Measurements from ENCODE around the gene MRPL34.
A peak's percentile ranks its signal among the peaks of the same experiment; 100 is the strongest.

Gene MRPL34

DNA sequence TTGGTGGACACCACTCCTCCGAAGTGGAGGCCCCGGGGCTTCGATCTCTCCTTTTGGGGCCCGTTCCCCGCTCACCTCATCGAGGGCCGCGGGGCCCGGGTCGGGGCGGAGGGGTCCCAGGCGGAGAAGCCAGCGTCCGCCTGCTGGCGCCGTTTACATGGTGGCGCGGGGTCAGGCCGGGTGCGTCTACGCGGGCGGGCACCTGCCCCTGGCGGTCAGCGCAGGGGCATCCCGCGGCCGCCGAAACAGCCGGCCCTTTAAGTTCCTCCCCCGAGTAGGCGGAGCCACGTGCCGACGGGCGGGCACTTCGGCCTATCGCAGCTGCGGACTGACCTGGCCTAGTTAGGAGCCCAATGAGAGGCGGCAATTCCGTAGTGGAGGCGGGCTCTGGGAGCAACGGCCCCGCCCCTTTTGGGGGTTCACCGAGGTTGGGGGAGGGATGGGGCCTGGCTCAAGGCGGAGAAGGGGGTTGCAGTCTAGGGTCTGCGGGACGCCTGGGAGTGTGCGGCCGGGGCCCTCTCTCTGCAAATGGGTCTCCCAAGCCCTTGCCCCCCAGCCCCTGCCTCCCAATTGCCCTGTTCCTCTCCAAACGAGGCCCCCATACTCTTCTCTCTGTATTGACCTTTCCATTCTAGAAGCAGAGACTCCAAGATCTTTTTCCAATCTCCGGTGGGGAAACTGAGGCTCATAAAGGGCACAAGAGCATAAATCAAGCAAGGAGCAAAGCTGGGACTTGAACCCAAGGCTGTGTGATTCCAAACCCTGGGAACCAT lies 2.3 kb upstream of the MRPL34 start, which contains the start of gene ABHD8:
Gene ABHD8 (minus strand): TSS at position 259 of the 773 bp plus-strand sequence. CDS start 1,809 bp downstream, outside the sequence.
- TF ChIP-seq, protein P1, sequence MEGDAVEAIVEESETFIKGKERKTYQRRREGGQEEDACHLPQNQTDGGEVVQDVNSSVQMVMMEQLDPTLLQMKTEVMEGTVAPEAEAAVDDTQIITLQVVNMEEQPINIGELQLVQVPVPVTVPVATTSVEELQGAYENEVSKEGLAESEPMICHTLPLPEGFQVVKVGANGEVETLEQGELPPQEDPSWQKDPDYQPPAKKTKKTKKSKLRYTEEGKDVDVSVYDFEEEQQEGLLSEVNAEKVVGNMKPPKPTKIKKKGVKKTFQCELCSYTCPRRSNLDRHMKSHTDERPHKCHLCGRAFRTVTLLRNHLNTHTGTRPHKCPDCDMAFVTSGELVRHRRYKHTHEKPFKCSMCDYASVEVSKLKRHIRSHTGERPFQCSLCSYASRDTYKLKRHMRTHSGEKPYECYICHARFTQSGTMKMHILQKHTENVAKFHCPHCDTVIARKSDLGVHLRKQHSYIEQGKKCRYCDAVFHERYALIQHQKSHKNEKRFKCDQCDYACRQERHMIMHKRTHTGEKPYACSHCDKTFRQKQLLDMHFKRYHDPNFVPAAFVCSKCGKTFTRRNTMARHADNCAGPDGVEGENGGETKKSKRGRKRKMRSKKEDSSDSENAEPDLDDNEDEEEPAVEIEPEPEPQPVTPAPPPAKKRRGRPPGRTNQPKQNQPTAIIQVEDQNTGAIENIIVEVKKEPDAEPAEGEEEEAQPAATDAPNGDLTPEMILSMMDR (IDR thresholded peaks at IDR 0.05), result peak; percentile 49

DNA sequence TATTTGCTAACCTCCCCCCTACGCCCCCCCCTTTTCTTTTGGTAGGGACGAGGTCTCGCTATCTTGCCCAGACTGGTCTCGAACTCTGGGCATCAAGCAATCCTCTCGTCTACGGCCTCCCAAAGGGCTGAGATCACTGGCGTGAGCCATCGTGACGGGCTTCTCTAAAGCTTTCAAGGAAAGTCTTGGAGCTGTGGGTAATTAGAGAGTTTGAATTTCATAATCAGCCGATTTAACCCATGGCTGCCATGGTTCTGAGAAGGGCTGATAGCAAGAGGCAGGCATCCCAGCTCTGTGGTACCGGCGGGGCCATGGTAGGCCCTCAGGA lies 1.8 kb upstream of the MRPL34 start:
- TF ChIP-seq, protein P1 (IDR thresholded peaks at IDR 0.05), result no peak

DNA sequence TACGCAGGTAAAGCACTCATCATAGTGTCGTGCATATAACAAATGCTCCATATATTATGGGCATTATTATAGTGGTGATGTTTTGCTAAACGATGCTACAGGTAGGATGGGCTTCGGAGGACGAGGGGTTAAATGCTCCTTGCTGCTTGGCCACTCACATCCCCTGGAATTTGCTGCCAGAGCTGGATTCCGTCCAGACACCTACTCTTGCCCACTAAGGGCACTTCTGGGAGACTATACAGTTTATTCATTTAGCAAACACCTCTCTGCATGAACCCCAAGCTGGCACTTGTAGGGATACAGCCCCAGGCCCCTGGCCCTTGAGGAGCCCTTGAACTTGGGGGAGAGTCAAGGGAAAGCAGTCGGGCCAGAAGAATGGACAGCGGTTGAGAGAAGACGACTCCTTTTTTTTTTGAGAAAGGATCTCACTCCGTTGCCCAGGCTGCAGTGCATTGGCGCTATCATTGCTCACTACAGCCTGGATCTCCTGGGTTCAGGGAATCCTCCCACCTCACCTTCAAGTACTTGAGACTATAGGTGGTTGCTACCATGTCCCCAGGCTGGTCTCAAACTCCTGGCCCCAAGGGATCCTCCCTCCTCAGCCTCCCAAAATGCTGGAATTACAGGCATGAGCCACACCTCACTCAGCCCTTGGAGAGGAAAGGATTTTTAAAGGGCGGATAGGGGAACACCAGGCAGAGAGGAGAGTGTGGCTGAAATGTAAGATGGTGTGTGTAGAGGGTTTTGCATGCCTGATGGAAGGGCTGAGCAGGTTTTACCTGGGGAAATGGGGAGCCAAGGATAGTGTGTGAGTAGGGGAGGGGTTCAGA lies 1.1 kb upstream of the MRPL34 start:
- TF ChIP-seq, protein P1 (IDR thresholded peaks at IDR 0.05), result no peak

DNA sequence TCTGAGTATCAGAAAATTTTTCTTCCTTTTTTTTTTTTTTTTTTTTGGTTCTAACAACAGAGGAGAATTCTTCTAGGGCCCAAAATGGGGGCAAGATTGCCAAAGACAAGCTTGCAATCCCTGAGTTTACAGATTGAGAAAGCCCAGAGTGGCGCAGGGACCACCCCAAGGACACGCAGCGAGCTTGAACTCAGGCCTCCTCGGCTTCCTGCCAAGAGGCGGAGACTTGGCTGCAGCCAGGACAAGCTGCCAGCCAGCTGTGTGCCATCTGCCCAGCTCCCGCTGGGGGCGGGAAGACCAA lies 506 bp upstream of the MRPL34 start:
- TF ChIP-seq, protein P1 (IDR thresholded peaks at IDR 0.05), result no peak

DNA sequence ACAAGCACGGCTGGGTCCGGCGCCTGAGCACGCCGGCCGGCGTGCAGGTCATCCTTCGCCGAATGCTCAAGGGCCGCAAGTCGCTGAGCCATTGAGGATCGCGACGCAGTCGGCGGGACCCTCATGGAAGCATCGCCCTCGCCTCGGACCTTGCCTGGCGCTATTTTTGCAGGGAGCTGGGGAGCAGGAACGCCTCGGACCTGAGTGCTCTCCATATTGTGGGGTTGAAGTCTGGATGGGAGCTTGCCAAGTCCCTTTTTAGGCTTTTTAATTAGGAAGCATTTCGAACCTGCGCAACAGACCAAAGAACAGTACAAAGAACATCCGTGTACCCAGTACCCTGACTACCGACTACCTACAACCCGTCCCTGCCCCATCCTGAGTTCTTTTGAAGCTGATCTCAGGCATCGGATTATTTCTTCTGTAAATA lies 628 bp downstream of the MRPL34 start:
- TF ChIP-seq, protein P1 (IDR thresholded peaks at IDR 0.05), result no peak

DNA sequence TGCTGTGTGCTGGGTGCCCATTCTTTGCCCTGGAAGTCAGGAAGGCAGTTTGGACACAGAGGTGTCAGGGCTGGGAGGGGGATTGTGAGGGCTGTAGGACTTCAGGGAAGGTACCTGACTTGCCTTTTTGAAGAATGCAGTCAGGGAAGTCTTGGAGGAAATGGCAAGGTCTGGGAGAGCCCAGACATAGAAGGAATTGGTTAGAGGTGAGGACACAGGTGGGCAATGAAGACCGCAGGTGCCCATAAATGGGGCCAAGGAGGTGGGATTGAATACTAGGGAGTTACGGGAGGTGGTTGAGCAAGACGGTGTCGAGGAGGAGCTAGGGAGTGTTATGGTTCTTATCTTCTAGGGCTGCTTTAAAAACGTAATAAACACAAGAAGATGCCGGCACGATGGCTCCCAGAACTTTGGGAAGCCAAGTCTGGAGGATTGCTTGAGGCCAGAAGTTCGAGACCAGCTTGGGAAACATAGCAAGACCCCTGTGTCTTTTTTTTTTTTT lies 2.3 kb downstream of the MRPL34 start:
- TF ChIP-seq, protein P1 (IDR thresholded peaks at IDR 0.05), result no peak

DNA sequence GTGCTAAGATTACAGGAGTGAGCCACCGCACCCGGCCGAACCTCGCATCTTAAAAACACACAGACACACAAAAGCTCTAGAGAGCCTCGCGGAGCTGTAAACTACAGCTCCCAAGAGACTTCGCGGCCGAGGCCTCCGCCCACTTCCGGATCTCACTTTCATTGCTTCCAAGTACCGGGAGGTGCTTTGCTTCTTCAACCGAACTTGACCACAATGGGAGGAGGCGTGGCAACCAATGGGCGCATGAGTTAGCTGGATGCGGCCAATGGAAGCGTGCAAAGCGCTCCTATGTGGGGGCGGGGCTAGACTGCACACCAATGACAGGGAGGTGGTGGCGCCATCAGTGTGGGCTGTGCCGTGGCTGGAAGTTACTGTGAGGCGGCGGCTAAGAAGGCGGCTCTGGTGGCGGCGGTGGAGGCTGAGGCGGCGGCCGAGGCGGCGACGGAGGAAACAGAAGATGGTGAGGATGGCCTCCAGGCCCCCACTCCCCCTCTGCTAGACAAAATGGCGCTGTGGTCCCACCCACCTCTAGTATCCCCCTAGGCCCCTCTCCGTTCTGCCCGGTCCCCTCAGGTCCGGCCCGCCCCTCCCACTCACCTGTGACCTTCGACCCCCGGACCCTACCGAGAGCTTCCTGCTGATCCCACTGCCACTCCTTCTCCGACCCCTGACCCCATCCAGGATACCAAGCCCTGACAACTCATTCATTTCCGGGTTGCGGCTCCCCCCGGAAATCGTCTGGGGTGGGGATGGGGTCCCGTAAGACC lies 3.7 kb downstream of the MRPL34 start, which contains the start of gene DDA1:
Gene DDA1 (plus strand): TSS at position 366 of the 767 bp plus-strand sequence. CDS start 92 bp downstream, at position 458.
- TF ChIP-seq, protein P1 (IDR thresholded peaks at IDR 0.05), result no peak

Data from LNCAP (cell line).